NCI-H1694 treated with DMSO at 0.1 percent for 48 hours (cell line): Measurements from ENCODE around the gene SMARCA4.

Experiments used
- DNase-seq: peaks from one replicate; lab custom pipeline; 2025; lab: John Stamatoyannopoulos, UW

The SMARCA4 gene

DNA sequence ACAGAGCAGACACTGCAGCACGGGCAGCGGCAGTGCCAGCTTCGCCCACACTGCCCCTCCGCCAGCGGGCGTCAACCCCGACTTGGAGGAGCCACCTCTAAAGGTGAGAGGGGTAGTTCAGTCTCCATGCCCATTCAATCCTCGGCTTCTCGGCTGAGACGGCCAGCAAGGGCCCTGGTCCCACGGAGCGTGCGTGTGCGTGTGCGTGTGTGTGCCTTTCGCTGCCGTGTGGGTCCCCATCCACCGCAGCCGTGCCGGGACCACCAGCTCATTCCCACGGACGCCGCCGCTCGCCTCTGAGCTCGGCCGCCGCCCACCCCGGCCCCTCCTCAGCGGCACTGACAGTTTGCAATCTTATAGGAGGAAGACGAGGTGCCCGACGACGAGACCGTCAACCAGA is 72.9 kb downstream of the SMARCA4 start:
- no peak for DNase-seq

- no peak for DNase-seq
These were observed 73.8 kb downstream of the SMARCA4 start for GRCh38 chr19:11034449-11035213.

DNA sequence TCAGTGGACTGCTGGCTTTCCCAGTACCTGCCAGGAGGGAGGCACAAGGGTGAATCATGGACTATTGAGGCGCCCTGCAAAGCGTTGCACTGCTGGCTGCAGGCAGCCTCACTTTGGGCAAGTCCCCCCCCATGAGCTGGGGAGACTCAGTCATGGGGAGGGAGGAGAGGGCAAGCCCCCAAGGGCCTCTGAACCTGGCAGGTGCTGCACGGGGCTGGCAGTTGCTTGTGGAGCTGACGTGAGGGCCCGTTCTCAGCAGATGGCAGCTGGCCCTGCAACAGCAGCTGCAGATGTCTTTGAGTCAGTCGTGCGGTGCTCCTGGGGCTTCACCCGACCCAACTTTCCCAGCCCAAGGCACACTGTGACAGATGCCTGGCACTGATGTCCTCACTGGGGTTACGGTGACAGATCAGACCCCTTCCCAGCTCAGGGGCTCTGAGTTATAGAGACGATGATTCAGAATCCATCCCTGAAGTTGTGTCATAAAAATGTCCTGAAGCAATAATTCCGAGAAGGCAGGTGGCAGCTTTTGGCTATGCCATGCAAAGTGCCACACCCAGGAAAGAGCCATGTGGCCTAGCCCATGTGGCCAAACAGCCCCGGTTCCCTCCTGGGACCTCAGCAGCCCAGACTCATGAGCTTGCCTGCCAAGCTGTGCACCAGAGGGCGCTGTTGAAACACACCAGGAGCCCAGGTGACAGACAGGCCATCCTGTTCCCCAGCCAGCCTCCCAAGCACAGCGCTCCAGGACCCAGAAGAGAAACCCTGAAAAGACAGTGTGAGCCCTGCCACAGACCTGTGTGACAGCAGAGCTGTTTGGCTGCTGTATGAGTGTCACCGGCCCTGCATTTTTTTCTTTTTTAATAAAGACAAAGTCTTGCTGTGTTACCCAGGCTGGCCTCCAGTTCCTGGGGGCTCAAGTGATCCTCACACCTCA is 74.9 kb downstream of the SMARCA4 start:
- peak; percentile 90 for DNase-seq

GRCh38 chr19:11038511-11038910 is 77.7 kb downstream of the SMARCA4 start:
- no peak for DNase-seq

DNA sequence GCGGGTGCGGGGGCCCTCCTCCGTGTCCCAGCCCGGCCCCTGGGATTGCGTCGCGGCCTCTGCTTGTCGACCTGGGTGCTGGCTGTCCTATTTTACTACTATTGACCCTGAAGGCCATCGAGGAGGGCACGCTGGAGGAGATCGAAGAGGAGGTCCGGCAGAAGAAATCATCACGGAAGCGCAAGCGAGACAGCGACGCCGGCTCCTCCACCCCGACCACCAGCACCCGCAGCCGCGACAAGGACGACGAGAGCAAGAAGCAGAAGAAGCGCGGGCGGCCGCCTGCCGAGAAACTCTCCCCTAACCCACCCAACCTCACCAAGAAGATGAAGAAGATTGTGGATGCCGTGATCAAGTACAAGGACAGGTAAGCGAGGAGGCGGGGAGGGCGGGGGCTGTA is 80.4 kb downstream of the SMARCA4 start:
- no peak for DNase-seq

DNA sequence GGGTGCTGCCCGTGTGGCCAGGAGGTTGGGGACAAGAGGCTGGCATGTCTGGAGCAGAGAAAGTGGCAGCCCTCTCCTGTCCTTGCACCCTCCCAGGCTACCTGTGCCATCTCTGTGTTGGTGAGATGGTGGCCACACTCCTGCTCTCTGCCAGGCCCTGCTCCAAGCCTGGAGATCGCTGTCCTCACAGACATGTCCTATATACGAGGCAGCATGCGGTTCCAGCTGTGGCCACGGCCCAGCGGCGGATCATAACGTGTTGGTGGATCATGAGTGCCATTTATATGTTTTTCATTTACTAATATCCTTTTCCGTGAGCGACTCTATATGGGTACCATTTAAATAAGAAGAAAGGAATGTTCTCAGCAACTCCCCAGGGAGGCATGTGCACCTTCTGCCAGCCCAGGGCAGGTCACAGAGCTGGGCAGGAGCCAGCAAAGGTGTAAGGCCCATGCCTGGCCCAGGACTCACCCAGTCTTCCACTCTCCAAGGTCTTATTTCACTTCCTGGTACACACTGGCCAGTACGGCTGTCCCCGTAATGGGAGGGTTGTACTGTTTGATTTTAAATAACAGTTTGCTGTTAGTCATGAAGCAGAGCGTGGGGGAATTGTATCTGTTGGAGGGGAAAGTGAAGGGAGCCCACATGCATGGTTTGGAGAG is 81.3 kb downstream of the SMARCA4 start:
- DNase-seq, result no peak

DNA sequence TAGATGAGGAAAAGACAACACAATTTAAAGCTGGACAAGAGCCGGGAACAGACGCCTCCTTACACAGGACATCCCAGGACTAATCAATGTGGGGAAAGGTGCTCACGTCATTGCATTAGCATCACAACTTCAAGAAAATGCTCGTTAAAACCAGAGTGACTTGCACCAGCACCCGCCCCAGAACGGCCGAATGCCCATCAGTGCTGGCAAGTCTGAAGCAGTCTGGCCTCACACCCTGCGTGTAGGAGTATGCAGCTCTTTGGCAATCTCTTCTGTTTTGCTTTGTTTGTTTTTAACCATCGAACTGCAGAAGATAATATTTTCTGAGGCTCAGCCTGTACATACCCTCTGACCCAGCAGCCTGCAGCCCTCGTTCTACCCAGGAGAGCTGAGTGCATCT is 83.6 kb downstream of the SMARCA4 start:
- no peak for DNase-seq

DNA sequence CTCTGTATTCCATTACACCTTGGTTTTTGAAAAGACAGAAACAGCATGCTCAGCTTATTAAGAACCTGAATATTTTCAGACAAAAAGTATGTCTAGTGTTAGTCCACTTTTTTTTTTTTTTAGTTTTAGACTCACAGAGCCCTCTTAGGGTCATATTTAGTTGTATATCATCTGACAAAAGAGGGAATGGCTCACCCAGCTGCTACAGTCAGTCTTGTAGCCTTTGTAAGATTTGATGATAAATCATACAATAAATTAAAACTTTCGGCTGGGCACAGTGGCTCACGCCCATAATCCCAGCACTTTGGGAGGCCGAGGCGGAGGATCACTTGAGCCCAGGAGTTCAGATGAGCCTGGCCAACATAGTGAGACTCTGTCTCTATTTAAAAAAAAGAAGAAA is 84.7 kb downstream of the SMARCA4 start:
- no peak for DNase-seq

DNA sequence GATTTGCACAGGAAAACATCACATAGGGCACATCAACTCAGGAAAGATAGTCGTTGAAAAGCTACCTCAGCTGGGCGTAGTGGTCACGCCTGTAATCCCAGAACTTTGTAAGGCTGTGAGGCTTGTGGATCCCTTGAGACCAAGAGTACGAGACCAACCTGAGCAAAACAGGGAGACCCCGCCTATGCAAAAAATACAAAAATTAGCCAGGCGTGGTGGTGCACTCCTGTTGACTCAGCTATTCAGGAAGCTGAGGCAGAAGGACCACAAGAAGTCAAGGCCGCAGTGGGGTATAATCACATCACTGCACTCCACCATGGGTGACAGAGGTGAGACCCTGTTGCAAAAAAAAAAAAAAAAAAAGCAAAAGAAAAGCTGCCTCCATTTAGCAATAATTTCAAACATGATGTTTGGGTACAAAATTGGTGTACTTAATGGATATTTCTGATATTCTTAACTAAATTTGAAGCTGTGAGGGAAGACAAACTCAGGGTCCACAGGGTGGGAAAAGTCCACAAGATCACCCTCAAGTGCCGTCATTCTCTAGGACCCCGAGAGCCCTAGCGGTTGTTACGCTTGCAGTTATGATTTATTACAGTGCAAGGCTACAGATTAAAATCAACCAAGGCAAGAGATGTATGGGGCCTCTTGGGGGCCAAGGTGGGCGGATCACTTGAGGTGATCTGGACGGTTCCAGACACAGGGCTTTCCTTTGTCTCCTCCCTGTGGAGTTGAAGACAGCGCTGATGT is 86.0 kb downstream of the SMARCA4 start:
- no peak for DNase-seq

DNA sequence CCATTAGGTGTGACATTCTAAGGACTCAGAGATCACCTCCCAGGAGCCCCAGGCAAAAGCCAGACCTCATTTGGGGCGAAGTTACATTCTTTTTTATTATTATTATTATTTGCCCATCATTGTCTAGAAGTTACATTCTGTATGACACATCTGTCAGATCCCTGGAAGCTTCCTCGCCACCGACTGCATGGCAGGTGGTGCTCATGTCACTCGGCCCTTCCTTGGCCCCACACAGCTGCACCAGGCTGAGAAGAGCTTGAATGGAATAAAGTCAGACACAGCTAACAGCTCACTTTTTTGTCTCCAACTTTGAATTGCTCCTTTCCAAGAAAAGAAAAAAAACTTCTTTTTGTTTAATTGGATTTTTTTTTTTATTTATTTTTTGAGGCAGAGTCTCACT is 87.0 kb downstream of the SMARCA4 start:
- no peak for DNase-seq

DNA sequence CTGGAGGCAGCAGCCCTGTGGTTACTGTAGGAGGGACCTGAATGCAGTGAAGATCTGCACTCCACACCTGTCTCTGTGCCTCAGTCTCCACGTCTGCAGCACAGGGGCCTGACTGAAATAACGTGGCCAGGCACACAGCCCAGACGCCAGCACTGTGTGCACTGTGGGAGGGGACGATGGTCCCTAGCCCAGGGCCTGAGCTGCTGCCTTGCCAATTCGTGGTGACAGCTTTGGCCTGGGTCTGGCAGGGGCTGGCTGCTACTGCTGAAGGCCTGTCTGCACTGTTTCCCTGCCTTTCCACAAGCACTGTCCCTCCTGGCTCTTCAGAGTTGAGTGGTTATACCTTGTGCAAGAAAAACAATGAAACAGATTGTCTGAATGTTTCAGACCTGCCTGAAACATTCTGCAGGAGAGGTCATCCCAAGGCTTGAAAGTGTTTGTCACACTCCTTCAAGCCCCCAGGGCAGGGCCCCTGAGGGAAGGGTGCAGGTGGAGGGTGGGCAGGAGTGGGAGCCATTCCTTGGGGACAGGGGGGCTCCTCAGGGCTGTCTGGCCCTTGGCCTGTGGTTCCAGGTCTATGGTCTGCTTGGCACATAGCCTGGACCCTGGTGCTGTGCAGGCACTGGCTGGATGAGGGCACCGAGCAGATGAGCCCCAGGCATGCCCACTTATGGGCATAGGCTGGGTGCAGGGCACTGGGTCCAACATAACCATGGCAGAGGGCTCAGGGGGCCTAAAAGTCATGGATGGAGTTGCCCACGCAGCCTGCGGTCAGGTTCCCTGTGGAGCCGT is 89.7 kb downstream of the SMARCA4 start:
- DNase-seq, result no peak

GRCh38 chr19:11053817-11054195 is 93.0 kb downstream of the SMARCA4 start:
- no peak for DNase-seq

DNA sequence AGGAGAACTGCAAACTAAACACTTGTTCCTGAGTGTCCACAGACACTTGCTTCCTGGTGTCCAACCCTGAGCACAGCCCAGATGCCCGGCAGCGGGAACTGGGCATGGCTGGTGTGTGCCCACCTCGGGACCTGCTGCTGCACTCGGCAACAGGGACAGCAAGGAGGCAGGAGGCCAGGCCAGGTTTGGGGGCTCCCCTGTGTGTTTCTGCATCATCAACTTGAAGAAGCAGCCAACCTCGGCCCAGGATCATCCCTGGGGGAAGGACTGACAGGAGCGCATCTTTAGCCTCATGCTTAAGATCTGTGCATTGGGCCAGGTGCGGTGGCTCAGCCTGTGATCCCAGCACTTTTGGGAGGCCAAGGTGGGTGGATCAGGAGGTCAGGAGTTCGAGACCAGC is 93.4 kb downstream of the SMARCA4 start:
- no peak for DNase-seq

DNA sequence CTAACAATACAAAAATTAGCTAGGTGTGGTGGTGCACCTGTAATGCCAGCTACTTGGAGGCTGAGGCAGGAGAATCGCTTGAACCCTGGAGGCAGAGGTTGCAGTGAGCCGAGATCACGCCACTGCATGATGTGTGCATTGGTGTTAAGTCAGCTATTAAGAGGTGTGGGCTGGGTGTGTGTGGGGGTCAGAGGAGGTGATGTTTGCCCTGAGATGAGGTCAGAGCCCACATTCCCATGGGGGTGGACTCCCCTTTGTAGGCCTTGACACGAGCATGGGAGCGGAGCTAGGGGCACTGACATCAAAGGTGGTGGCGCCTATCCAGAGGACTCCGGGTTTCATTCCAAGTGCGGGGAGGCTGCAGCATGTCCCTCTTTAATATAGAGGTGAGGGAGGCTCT is 93.8 kb downstream of the SMARCA4 start:
- DNase-seq, result no peak

DNA sequence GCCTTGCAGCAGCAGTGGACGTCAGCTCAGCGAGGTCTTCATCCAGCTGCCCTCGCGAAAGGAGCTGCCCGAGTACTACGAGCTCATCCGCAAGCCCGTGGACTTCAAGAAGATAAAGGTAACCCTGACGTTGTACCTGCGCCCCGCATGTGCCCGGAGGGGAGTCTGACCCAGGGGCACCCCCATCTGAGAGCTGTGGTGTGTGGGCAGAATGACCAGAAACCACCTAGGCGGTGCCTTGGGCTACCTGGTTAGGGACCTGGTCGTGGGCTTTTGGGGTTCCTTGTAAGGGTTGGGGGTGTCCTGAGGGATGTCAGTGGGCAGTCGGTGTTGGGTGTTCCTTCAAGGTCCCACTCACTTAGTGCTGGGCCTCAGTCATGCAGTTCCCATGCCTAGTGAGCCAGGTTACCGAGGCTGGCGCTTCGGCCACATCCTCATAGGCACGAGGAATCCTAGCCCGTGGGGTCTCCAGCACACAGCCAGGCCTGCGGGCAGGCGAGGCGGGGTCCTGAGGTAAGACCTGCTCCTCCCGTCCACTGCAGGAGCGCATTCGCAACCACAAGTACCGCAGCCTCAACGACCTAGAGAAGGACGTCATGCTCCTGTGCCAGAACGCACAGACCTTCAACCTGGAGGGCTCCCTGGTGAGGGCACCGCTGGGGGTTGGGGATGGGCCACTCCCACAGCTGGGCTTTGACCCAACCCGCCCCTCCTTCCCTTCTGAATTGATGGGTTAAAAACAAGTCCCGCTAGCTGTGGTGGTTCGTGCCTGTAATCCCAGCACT is 97.6 kb downstream of the SMARCA4 start:
- no peak for DNase-seq

- DNase-seq, result no peak
These were observed 98.9 kb downstream of the SMARCA4 start for GRCh38 chr19:11059511-11060358.

GRCh38 chr19:11061952-11062351 is 101.1 kb downstream of the SMARCA4 start:
- no peak for DNase-seq

DNA sequence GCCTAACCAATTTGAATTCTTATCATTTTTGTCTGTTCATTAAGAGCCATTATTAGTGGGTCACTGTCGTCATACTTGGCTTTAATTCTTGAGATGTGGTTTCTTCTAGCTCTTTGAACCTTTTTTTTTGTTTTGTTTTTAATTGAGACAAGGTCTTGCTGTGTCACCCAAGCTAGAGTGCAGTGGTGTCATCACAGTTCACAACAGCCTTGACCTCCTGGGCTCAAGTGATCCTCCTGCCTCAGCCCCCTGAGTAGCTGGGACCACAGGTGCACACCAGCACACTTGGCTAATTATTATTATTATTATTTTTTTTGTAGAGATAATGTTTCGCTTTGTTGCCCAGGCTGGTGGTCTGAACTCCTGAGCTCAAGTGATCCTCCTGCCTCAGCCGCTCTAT is 102.6 kb downstream of the SMARCA4 start:
- DNase-seq, result no peak

DNA sequence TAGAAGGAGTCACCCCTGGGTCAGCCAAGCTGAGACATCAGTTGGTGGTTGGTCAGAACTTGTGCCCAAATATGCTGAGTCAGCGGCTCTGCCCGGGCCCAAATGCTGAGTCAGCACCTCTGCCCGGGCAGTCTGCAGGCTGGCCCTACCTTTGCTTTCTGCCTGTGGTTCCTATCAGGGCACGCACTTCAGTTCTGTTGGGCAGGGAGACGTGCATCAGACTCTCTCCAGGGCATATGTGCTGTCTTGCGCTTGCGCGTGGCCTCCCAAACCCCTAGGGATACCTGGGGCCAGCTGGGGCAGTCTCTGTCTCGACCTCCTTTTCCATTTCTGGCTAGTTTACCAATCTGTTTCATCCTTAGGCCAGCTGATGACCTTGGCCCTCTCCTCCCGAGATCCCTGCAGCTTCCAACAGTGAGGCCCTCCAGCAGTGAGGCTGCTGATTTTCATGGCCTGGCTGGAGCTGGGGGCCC is 104.0 kb downstream of the SMARCA4 start:
- DNase-seq, result no peak
